Measurements from ENCODE around the gene PEX16.

- TF ChIP-seq CTCF (IDR thresholded peaks at IDR 0.05; ENCODE audit: insufficient read depth, low read length) (no peak), POLR2AphosphoS5 (IDR thresholded peaks at IDR 0.05; ENCODE audit: low read depth) (no peak), GABPA (IDR thresholded peaks at IDR 0.05; ENCODE audit: low read depth) (no peak), REST (IDR thresholded peaks at IDR 0.05; ENCODE audit: insufficient replicate concordance, low read depth) (no peak)
Observed at GRCh38 chr11:45913514-45913913, 4.2 kb downstream of the PEX16 start.

Measured in HL-60 (cell line).